GM12801 (cell line): ENCODE measurements around the gene DGKZ.

Experiments used
- TF ChIP-seq, protein P1 (sequence below): IDR thresholded peaks from one replicate; pipeline ENCODE4 v1.5.1; 2011; ENCODE audit warnings: control low read depth; ENCODE audit not compliant: insufficient read length; ENCODE audit errors: extremely low read depth

Gene DGKZ

DNA sequence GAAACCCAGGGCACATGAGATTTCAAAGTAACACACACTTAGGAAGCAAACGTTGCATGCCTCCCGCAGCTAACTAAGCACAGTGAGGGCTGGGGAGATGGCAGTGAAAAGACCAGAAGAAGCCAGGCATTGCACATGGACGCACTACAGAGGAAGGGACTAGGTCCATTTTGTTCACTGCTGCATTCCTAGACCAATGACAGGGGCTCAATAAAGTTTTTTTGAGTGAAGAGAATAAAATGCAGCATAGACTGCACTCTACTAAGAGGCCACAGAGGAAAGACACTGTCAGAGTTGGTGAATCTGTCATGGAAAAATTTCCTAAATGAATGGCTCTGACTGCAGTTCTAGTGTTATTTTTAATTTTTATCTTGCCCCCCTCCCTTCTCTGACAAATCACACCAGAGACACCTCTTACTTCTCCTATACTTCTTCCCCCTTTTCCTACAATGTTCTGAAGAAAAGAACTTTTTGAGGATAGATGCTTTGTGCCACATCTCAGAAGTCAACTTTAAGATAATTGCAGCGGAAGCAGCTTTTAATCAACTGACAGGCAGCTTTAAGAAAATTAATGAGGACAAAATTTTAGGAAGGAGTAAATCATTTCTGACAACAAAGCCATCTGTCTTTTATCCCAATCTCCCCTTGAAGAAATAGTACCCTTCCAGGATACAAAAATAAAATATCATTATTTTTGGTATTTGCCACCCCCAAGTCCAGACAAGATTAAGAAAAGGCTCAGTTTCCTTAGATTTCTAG is 79.1 kb downstream of the DGKZ start:
- TF ChIP-seq, protein P1, sequence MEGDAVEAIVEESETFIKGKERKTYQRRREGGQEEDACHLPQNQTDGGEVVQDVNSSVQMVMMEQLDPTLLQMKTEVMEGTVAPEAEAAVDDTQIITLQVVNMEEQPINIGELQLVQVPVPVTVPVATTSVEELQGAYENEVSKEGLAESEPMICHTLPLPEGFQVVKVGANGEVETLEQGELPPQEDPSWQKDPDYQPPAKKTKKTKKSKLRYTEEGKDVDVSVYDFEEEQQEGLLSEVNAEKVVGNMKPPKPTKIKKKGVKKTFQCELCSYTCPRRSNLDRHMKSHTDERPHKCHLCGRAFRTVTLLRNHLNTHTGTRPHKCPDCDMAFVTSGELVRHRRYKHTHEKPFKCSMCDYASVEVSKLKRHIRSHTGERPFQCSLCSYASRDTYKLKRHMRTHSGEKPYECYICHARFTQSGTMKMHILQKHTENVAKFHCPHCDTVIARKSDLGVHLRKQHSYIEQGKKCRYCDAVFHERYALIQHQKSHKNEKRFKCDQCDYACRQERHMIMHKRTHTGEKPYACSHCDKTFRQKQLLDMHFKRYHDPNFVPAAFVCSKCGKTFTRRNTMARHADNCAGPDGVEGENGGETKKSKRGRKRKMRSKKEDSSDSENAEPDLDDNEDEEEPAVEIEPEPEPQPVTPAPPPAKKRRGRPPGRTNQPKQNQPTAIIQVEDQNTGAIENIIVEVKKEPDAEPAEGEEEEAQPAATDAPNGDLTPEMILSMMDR: no peak

GRCh38 chr11:46427364-46427763 is 80.1 kb downstream of the DGKZ start:
- TF ChIP-seq, protein P1: no peak

DNA sequence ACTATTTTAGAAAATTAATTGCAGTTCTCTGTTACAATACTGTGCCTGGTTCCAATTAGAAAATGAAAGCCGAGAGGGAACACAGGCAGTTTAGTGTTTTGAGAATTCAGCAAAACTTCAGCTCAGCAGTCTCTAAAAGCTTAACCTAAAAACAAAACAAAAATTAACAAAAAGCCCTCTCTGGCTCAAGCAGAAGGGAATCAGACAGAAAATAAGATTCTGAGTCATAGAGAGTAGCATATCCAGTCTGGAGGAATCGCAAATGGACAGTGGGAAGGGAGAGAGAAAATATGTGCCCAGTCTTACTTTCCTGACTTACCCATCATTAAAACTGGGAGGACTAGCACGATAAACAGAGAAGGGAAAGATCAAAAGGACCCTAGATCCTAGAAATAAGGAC is 82.5 kb downstream of the DGKZ start:
- TF ChIP-seq, protein P1: no peak
